DND-41 (cell line): ENCODE measurements around the gene DSTYK.

Experiments used
- ATAC-seq: fragments of 200-7000 bp; cut with Tn5 transposase; 3 replicates; pipeline ENCODE4 v1.9.1; 2021; ENCODE audit warnings: low read depth; ENCODE audit not compliant: insufficient read depth
- DNase-seq: peaks from one replicate; pipeline ENCODE4 v3.0.0-alpha.2; 2020
- H2AFZ ChIP-seq: 2 replicates; pipeline ENCODE4 v1.6.0; 2012; ENCODE audit warnings: low read depth, low read length
- H3K27ac ChIP-seq: 2 replicates; pipeline ENCODE4 v1.5.1; 2012; ENCODE audit warnings: low read length, inconsistent platforms
- H3K27me3 ChIP-seq: fragments of 200-600 bp; sonication (generic); 2 replicates; pipeline ENCODE4 v1.6.0; 2012; ENCODE audit warnings: low read length, mild to moderate bottlenecking, inconsistent platforms; ENCODE audit not compliant: insufficient read depth, poor library complexity
- H3K36me3 ChIP-seq: 2 replicates; pipeline ENCODE4 v1.5.1; 2012; ENCODE audit warnings: low read length, inconsistent platforms; ENCODE audit not compliant: insufficient read depth
- H3K4me1 ChIP-seq: 2 replicates; pipeline ENCODE4 v1.5.1; 2012; ENCODE audit warnings: mild to moderate bottlenecking, low read length; ENCODE audit not compliant: insufficient read depth
- H3K4me2 ChIP-seq: 2 replicates; pipeline ENCODE4 v1.6.0; 2012; ENCODE audit warnings: mild to moderate bottlenecking, moderate library complexity, low read length, inconsistent platforms; ENCODE audit not compliant: insufficient read depth
- H3K4me3 ChIP-seq, 2 experiments: fragments of 200-600 bp in 1 of 2; shearing (Covaris generic) in 1 of 2; 2 replicates each; pipeline ENCODE4 v1.5.1; 2012 to 2016; ENCODE audit warnings: inconsistent platforms in 2 of 2, low read length in 2 of 2, mild to moderate bottlenecking in 2 of 2, low read depth in 1 of 2, moderate library complexity in 1 of 2
- H3K79me2 ChIP-seq: 2 replicates; pipeline ENCODE4 v1.6.0; 2012; ENCODE audit warnings: low read length, inconsistent platforms; ENCODE audit not compliant: insufficient read depth
- H3K9ac ChIP-seq: 2 replicates; pipeline ENCODE4 v1.6.0; 2012; ENCODE audit warnings: low read depth, mild to moderate bottlenecking, inconsistent platforms, low read length, moderate library complexity
- H3K9me3 ChIP-seq: 2 replicates; pipeline ENCODE4 v1.5.1; 2012; ENCODE audit warnings: low read length, moderate library complexity, mild to moderate bottlenecking, inconsistent platforms; ENCODE audit not compliant: insufficient read depth, severe bottlenecking
- H4K20me1 ChIP-seq: 2 replicates; pipeline ENCODE4 v1.6.0; 2012; ENCODE audit warnings: low read length; ENCODE audit not compliant: insufficient read depth
- CTCF ChIP-seq: IDR thresholded peaks from 2 replicates; pipeline ENCODE4 v1.5.1; 2012; ENCODE audit warnings: borderline replicate concordance, low read length, moderate library complexity, mild to moderate bottlenecking; ENCODE audit not compliant: poor library complexity, severe bottlenecking; ENCODE audit errors: extremely low read depth
- EZH2 ChIP-seq: IDR thresholded peaks from 3 replicates; pipeline ENCODE4 v1.6.1; 2012; ENCODE audit warnings: borderline replicate concordance, low read depth, mild to moderate bottlenecking, moderate library complexity, low read length, inconsistent platforms; ENCODE audit not compliant: severe bottlenecking

Gene DSTYK

DNA sequence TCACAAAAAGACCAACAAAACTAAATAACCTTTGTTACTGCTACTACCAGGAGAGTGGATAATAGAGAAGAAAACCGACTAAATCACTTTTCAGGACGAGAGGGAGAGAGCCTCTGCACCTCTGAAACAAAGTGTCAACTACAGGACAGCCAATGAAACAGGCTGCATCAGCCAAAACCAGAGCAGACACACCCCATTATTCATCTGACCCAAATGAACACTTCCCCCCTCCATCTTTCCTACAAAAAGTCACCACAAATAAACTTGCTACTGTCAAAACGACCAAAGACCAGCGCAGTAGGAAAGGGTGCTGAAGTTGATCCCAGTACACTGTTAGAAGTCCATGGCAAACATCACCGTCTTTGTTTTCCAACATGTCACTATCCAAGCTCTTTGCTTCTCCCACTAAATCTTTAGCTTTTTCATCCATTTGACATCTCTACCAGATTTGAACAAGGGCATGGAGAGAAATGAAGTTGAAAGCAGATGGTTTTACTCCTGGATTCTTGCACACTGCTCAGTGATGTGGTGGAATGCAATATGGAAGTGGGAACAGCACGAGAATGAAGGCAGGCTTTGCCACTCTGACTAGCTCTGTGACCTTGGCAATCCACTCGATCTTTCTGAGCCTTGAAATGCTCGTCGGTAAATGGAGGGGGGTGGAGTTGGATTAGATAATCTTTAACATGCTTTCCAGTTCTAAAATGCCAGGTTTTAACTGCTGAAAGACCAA is 20.5 kb downstream of the DSTYK start:
- H3K9me3 ChIP-seq: peaks cover 7% of the 10 kb centered on the region
- H4K20me1 ChIP-seq: peaks cover 6% of the 10 kb centered on the region
- H2AFZ ChIP-seq: no peak overlapping the region
- no peak for TF ChIP-seq CTCF
- TF ChIP-seq EZH2: no peak
- H3K9ac ChIP-seq: no peak overlapping the region
- no peaks in the 10 kb centered on the region for H3K79me2 ChIP-seq
- H3K4me1 ChIP-seq: no peaks in the 10 kb centered on the region
- no peak for DNase-seq
- peaks cover 4% of the 10 kb centered on the region; the same call in 1 of the 2 replicates for H3K36me3 ChIP-seq
- H3K4me3 ChIP-seq: no peak overlapping the region
- no peak overlapping the region for H3K27ac ChIP-seq
- no peak for ATAC-seq
- no peak overlapping the region for H3K4me2 ChIP-seq
- no peaks in the 10 kb centered on the region for H3K27me3 ChIP-seq

- DNase-seq (no peak), ATAC-seq (no peak)
- no peak overlapping the region for H3K4me2 ChIP-seq
- H4K20me1 ChIP-seq: peaks cover 6% of the 10 kb centered on the region
- H3K9me3 ChIP-seq: peaks cover 2% of the 10 kb centered on the region
- no peaks in the 10 kb centered on the region for H3K79me2 ChIP-seq
- no peak overlapping the region for H2AFZ ChIP-seq
- TF ChIP-seq EZH2 (no peak), CTCF (no peak)
- H3K4me3 ChIP-seq: no peak overlapping the region
- H3K27me3 ChIP-seq: no peaks in the 10 kb centered on the region
- H3K36me3 ChIP-seq: peaks cover 4% of the 10 kb centered on the region; the same call in 1 of the 2 replicates
- no peak overlapping the region for H3K27ac ChIP-seq
- no peaks in the 10 kb centered on the region; the same call in 1 of the 2 replicates for H3K4me1 ChIP-seq
- no peak overlapping the region for H3K9ac ChIP-seq
Measured at GRCh38 chr1:205189131-205189530, 22.4 kb downstream of the DSTYK start.

- Histone ChIP-seq H3K4me3 (no peak overlapping the region), H3K79me2 (no peaks in the 10 kb centered on the region), H3K9me3 (no peaks in the 10 kb centered on the region), H3K27ac (no peak overlapping the region), H3K4me1 (peaks cover 5% of the 10 kb centered on the region), H3K9ac (no peak overlapping the region), H4K20me1 (peaks cover 6% of the 10 kb centered on the region), H3K27me3 (no peaks in the 10 kb centered on the region), H2AFZ (no peak overlapping the region), H3K36me3 (peaks cover 4% of the 10 kb centered on the region; the same call in 1 of the 2 replicates), H3K4me2 (no peak overlapping the region)
- DNase-seq (no peak), ATAC-seq (no peak)
- TF ChIP-seq CTCF (no peak), EZH2 (no peak)
Measured at GRCh38 chr1:205188596-205188995, 22.9 kb downstream of the DSTYK start.

- DNase-seq (no peak), ATAC-seq (no peak)
- Histone ChIP-seq H3K79me2 (no peaks in the 10 kb centered on the region), H3K27ac (no peak overlapping the region), H3K27me3 (no peaks in the 10 kb centered on the region), H3K4me2 (no peak overlapping the region), H3K9ac (no peak overlapping the region), H3K36me3 (peaks cover 4% of the 10 kb centered on the region; the same call in 1 of the 2 replicates), H3K9me3 (no peaks in the 10 kb centered on the region), H4K20me1 (peaks cover 6% of the 10 kb centered on the region), H2AFZ (no peak overlapping the region), H3K4me3 (no peak overlapping the region), H3K4me1 (peaks cover 8% of the 10 kb centered on the region)
- no peak for TF ChIP-seq EZH2
- no peak for TF ChIP-seq CTCF
Measured at GRCh38 chr1:205188098-205188497, 23.4 kb downstream of the DSTYK start.
